ENCODE results near the gene ABHD4. TPM values are rescaled to one million over a fixed set of nuclear protein-coding genes. Genes with fewer than 3 reads are reported as not detected.

ABHD4 gene
- 45.4 to 51.4 TPM (median 47.1 TPM) in 5 replicates for total RNA-seq (2022; extraction: Qiagen RNA extraction)

GRCh38 chr14:22598099-22598895, at the start of gene ABHD4:
Gene ABHD4, plus strand, starts transcription at chr14:22598300. Its CDS starts 7 bp downstream, at chr14:22598307.

GRCh38 chr14:22589096-22589839, 8.8 kb upstream of the ABHD4 start, which contains the start of gene DAD1:
Gene DAD1, minus strand, starts transcription at chr14:22589224. Its CDS starts 67 bp downstream, at chr14:22589157.

GRCh38 chr14:22644305-22644635, 46.2 kb downstream of the ABHD4 start, which contains the start of gene OR6J1:
Gene OR6J1, minus strand, starts transcription at chr14:22644352. Its CDS starts 9,541 bp downstream, at chr14:22634811.

Other genes starting within 250 kb of the ABHD4 start
- 333 to 376 TPM (median 371 TPM) in 5 replicates for gene DAD1, start 9.1 kb upstream of the ABHD4 start, total RNA-seq (2022; extraction: Qiagen RNA extraction)
- not detected in 5 replicates for gene OR6J1, start 46.1 kb downstream of the ABHD4 start, total RNA-seq (2022; extraction: Qiagen RNA extraction)
- 146 to 166 TPM (median 159 TPM) in 5 replicates for gene OXA1L, start 168.4 kb downstream of the ABHD4 start, total RNA-seq (2022; extraction: Qiagen RNA extraction)
- gene SLC7A7, start 217.1 kb downstream of the ABHD4 start, total RNA-seq (2022; extraction: Qiagen RNA extraction): 20.6 to 31.9 TPM (median 22.2 TPM) in 5 replicates
- 98.8 to 218 TPM (median 198 TPM) in 5 replicates for gene MRPL52, start 231.6 kb downstream of the ABHD4 start, total RNA-seq (2022; extraction: Qiagen RNA extraction)
- 0.41 to 0.78 TPM (median 0.66 TPM) in 5 replicates for gene MMP14, start 238.3 kb downstream of the ABHD4 start, total RNA-seq (2022; extraction: Qiagen RNA extraction)